Testis (tissue), 2 donors: ENCODE measurements around the gene KCNAB1.

Source experiments
- POLR2A ChIP-seq: fragments of 450-650 bp; IDR thresholded peaks from one replicate; pipeline ENCODE4 v1.6.1; 2017; ENCODE audit warnings: antibody characterized with exemption, mild to moderate bottlenecking, moderate library complexity
- TF ChIP-seq, protein P1 (sequence below), 3 experiments: fragments of 450-650 bp in 2 of 3; fragments of 200-600 bp in 1 of 3; sonication (generic) in 1 of 3; IDR thresholded peaks; one replicate each; pipeline ENCODE4 v1.5.1; 2016 to 2019; ENCODE audit warnings: antibody characterized with exemption in 3 of 3, mild to moderate bottlenecking in 2 of 3, moderate library complexity in 1 of 3

DNA sequence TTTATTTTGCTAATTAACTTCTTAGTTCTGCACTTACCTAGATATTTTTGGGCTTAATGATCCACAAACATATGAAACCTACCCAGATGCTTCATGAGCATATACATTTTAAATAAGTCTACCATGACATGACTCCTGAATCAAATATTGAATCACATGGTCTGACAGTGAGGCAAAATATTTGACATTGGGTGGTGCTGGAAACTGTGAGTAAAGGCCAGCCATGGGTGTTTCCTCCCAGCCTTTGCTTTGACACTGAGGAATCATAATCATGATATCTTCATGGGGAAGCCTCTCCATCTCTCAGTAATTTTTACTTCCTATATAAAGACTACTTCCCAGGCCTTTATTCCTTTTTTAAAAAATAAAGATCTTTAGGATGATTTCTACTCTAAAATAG, 457.4 kb downstream of the KCNAB1 start:
- TF ChIP-seq, protein P1, sequence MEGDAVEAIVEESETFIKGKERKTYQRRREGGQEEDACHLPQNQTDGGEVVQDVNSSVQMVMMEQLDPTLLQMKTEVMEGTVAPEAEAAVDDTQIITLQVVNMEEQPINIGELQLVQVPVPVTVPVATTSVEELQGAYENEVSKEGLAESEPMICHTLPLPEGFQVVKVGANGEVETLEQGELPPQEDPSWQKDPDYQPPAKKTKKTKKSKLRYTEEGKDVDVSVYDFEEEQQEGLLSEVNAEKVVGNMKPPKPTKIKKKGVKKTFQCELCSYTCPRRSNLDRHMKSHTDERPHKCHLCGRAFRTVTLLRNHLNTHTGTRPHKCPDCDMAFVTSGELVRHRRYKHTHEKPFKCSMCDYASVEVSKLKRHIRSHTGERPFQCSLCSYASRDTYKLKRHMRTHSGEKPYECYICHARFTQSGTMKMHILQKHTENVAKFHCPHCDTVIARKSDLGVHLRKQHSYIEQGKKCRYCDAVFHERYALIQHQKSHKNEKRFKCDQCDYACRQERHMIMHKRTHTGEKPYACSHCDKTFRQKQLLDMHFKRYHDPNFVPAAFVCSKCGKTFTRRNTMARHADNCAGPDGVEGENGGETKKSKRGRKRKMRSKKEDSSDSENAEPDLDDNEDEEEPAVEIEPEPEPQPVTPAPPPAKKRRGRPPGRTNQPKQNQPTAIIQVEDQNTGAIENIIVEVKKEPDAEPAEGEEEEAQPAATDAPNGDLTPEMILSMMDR (IDR thresholded peaks at IDR 0.05), result no peak
- no peak for TF ChIP-seq POLR2A
